Mesendoderm (in vitro differentiated cells): ENCODE measurements around the gene C19orf38.

ENCODE experiments used
- DNase-seq: peaks from one replicate; pipeline ENCODE4 v3.0.0; 2013
- H2AK5ac ChIP-seq: 2 replicates; pipeline ENCODE4 v1.6.1; 2013; ENCODE audit warnings: low read length, inconsistent platforms
- H2BK120ac ChIP-seq: 2 replicates; pipeline ENCODE4 v1.6.1; 2013; ENCODE audit warnings: low read depth, mild to moderate bottlenecking, low read length, moderate library complexity, mixed read lengths
- H2BK15ac ChIP-seq: replicated peaks from 2 replicates; pipeline ENCODE4 v1.6.1; 2013; ENCODE audit warnings: low read depth, mild to moderate bottlenecking, moderate library complexity
- H2BK5ac ChIP-seq: 2 replicates; pipeline ENCODE4 v1.6.1; 2013; ENCODE audit warnings: low read length, inconsistent platforms
- H3K18ac ChIP-seq: 2 replicates; pipeline ENCODE4 v1.6.1; 2013; ENCODE audit warnings: mild to moderate bottlenecking, low read length, mixed read lengths
- H3K23ac ChIP-seq: one replicate; pipeline ENCODE4 v1.6.1; 2013; ENCODE audit warnings: low read length
- H3K27ac ChIP-seq: 2 replicates; pipeline ENCODE4 v1.5.1; 2013; ENCODE audit warnings: low read depth, mild to moderate bottlenecking, inconsistent platforms, low read length, moderate library complexity
- H3K27me3 ChIP-seq: 2 replicates; pipeline ENCODE4 v1.6.1; 2013; ENCODE audit warnings: low read length, control low read depth, mild to moderate bottlenecking, inconsistent platforms; ENCODE audit not compliant: insufficient read depth, poor library complexity
- H3K36me3 ChIP-seq: 2 replicates; pipeline ENCODE4 v1.6.1; 2013; ENCODE audit warnings: low read length, inconsistent platforms; ENCODE audit not compliant: control insufficient read depth, insufficient read depth
- H3K4ac ChIP-seq: one replicate; pipeline ENCODE4 v1.6.1; 2013; ENCODE audit warnings: low read depth, mild to moderate bottlenecking, low read length, moderate library complexity
- H3K4me1 ChIP-seq: 2 replicates; pipeline ENCODE4 v1.6.1; 2013; ENCODE audit warnings: low read depth, low read length, inconsistent platforms; ENCODE audit not compliant: control insufficient read depth
- H3K4me2 ChIP-seq: 2 replicates; pipeline ENCODE4 v1.6.1; 2013; ENCODE audit warnings: low read length
- H3K4me3 ChIP-seq: 2 replicates; pipeline ENCODE4 v1.5.1; 2013; ENCODE audit warnings: mild to moderate bottlenecking, low read length
- H3K56ac ChIP-seq: one replicate; pipeline ENCODE4 v1.6.1; 2013; ENCODE audit warnings: low read length
- H3K79me1 ChIP-seq: 2 replicates; pipeline ENCODE4 v1.6.1; 2013; ENCODE audit warnings: low read length, inconsistent platforms
- H3K79me2 ChIP-seq: 2 replicates; pipeline ENCODE4 v1.6.1; 2013; ENCODE audit warnings: mild to moderate bottlenecking, low read length; ENCODE audit not compliant: control insufficient read depth, insufficient read depth
- H3K9ac ChIP-seq: 2 replicates; pipeline ENCODE4 v1.6.1; 2013; ENCODE audit warnings: low read length, inconsistent platforms
- H4K5ac ChIP-seq: one replicate; pipeline ENCODE4 v1.6.1; 2013; ENCODE audit warnings: low read length
- H4K8ac ChIP-seq: one replicate; pipeline ENCODE4 v1.6.1; 2013; ENCODE audit warnings: low read depth, mild to moderate bottlenecking, control low read depth, low read length, moderate library complexity
- WGBS: extraction: QIAGEN DNeasy Blood & Tissue Kit; methylation state at CpG from one replicate; pipeline ENCODE4 v1.1.7; 2013; ENCODE audit warnings: low lambda C conversion rate, missing lambda C conversion rate; ENCODE audit not compliant: insufficient coverage; ENCODE audit errors: extremely low coverage; 5-methylcytosine and 5-hydroxymethylcytosine counted together

C19orf38 gene

GRCh38 chr19:10826846-10827245 is 21.4 kb upstream of the C19orf38 start:
- no peak overlapping the region for H4K5ac ChIP-seq
- no peak overlapping the region for H3K4ac ChIP-seq
- no peaks in the 10 kb centered on the region for H3K79me2 ChIP-seq
- no peaks in the 10 kb centered on the region for H3K79me1 ChIP-seq
- no peak for DNase-seq
- WGBS: no CpG with 5 or more reads among the region's 6 CpGs
- no peak overlapping the region for H2BK15ac ChIP-seq
- no peak overlapping the region for H2BK120ac ChIP-seq
- no peak overlapping the region for H3K23ac ChIP-seq
- H3K36me3 ChIP-seq: peaks cover 7% of the 10 kb centered on the region
- no peak overlapping the region for H2AK5ac ChIP-seq
- H3K27ac ChIP-seq: no peak overlapping the region
- H3K27me3 ChIP-seq: no peaks in the 10 kb centered on the region
- no peak overlapping the region for H3K4me2 ChIP-seq
- H3K9ac ChIP-seq: no peak overlapping the region
- H3K56ac ChIP-seq: no peak overlapping the region
- no peak overlapping the region for H3K18ac ChIP-seq
- H3K4me3 ChIP-seq: no peak overlapping the region
- H4K8ac ChIP-seq: no peak overlapping the region
- no peaks in the 10 kb centered on the region for H3K4me1 ChIP-seq
- no peak overlapping the region for H2BK5ac ChIP-seq

- Histone ChIP-seq H3K36me3 (peaks cover 9% of the 10 kb centered on the region), H3K4me1 (no peaks in the 10 kb centered on the region), H2AK5ac (no peak overlapping the region), H3K56ac (no peak overlapping the region), H3K4me3 (no peak overlapping the region), H4K8ac (no peak overlapping the region), H3K27ac (no peak overlapping the region), H3K4me2 (no peak overlapping the region), H3K23ac (no peak overlapping the region), H3K9ac (no peak overlapping the region), H3K79me1 (no peaks in the 10 kb centered on the region), H2BK15ac (no peak overlapping the region), H4K5ac (no peak overlapping the region), H3K18ac (no peak overlapping the region), H3K4ac (no peak overlapping the region), H2BK5ac (no peak overlapping the region), H3K27me3 (no peaks in the 10 kb centered on the region), H2BK120ac (no peak overlapping the region), H3K79me2 (no peaks in the 10 kb centered on the region)
- peak; percentile 34 for DNase-seq
- no CpG with 5 or more reads among the region's 26 CpGs for WGBS
Measured at GRCh38 chr19:10828981-10829821, 19.0 kb upstream of the C19orf38 start.

DNA sequence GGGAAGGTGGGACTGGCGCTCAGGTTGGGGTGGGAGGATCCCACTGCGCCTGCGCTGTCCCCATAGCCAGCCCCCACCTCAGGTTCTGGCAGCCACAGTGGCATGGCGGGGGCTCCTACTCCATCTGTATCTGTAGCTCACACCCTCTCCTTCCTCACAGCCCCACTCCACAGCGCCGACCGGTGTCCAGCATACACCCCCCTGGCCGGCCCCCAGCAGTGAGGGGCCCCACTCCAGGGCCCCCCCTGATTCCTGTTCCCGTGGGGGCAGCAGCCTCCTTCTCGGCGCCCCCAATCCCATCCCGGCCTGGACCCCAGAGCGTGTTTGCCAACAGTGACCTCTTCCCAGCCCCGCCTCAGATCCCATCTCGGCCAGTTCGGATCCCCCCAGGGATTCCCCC is 18.2 kb upstream of the C19orf38 start:
- Histone ChIP-seq H2BK5ac (no peak overlapping the region), H3K4me3 (no peak overlapping the region), H3K4me2 (no peak overlapping the region), H3K27ac (no peak overlapping the region), H4K8ac (no peak overlapping the region), H3K9ac (no peak overlapping the region), H3K56ac (no peak overlapping the region), H3K4ac (no peak overlapping the region), H3K79me2 (no peaks in the 10 kb centered on the region), H2AK5ac (no peak overlapping the region), H3K23ac (no peak overlapping the region), H3K79me1 (no peaks in the 10 kb centered on the region), H3K36me3 (peaks cover 7% of the 10 kb centered on the region), H3K27me3 (no peaks in the 10 kb centered on the region), H3K4me1 (no peaks in the 10 kb centered on the region), H2BK120ac (no peak overlapping the region), H4K5ac (no peak overlapping the region), H3K18ac (no peak overlapping the region), H2BK15ac (no peak overlapping the region)
- no peak for DNase-seq
- no CpG with 5 or more reads among the region's 16 CpGs for WGBS

DNA sequence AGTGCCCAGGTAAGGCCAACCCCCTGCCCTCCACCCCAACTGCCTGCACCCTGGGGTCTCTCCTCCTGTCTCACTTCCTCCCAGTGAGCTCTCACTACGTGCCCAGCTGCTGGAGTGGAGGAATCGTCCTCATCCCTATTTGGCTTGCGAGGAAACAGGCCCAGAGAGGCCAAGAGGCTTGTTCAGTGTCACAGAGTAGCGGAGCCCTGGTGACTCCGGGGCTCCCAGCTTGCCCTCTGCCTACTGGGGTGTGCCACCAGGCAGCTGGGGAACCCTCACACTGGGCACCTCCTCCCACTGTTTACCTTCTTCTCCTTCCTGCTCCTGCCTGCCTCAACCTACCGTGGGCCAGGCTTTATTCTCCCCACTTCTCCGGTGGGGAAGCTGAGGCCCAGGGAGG is 17.8 kb upstream of the C19orf38 start:
- H3K79me2 ChIP-seq: no peaks in the 10 kb centered on the region
- no peaks in the 10 kb centered on the region for H3K4me1 ChIP-seq
- no peak overlapping the region for H3K23ac ChIP-seq
- DNase-seq: no peak
- no peak overlapping the region for H3K4me2 ChIP-seq
- whole genome bisulfite sequencing: no CpG with 5 or more reads among the region's 7 CpGs
- H2AK5ac ChIP-seq: no peak overlapping the region
- H3K36me3 ChIP-seq: peaks cover 7% of the 10 kb centered on the region
- no peaks in the 10 kb centered on the region for H3K27me3 ChIP-seq
- H3K79me1 ChIP-seq: peaks cover 3% of the 10 kb centered on the region
- H2BK120ac ChIP-seq: no peak overlapping the region
- no peak overlapping the region for H3K56ac ChIP-seq
- no peak overlapping the region for H3K18ac ChIP-seq
- no peak overlapping the region for H4K5ac ChIP-seq
- H2BK5ac ChIP-seq: no peak overlapping the region
- H2BK15ac ChIP-seq: no peak overlapping the region
- H3K27ac ChIP-seq: no peak overlapping the region
- H4K8ac ChIP-seq: no peak overlapping the region
- no peak overlapping the region for H3K4me3 ChIP-seq
- H3K4ac ChIP-seq: no peak overlapping the region
- H3K9ac ChIP-seq: no peak overlapping the region

- DNase-seq: no peak
- H4K5ac ChIP-seq: no peak overlapping the region
- peaks cover 3% of the 10 kb centered on the region for H3K79me1 ChIP-seq
- no peak overlapping the region for H3K9ac ChIP-seq
- no peak overlapping the region for H3K23ac ChIP-seq
- no peak overlapping the region for H3K56ac ChIP-seq
- WGBS: no CpG with 5 or more reads among the region's 33 CpGs
- H3K79me2 ChIP-seq: no peaks in the 10 kb centered on the region
- H2AK5ac ChIP-seq: no peak overlapping the region
- no peak overlapping the region for H2BK5ac ChIP-seq
- H3K4me2 ChIP-seq: no peak overlapping the region
- H3K4ac ChIP-seq: no peak overlapping the region
- H3K4me1 ChIP-seq: no peaks in the 10 kb centered on the region
- H2BK15ac ChIP-seq: no peak overlapping the region
- no peaks in the 10 kb centered on the region for H3K27me3 ChIP-seq
- H3K4me3 ChIP-seq: no peak overlapping the region
- no peak overlapping the region for H4K8ac ChIP-seq
- H3K18ac ChIP-seq: no peak overlapping the region
- peaks cover 5% of the 10 kb centered on the region for H3K36me3 ChIP-seq
- H3K27ac ChIP-seq: no peak overlapping the region
- no peak overlapping the region for H2BK120ac ChIP-seq
Measured at GRCh38 chr19:10830931-10831779, 17.1 kb upstream of the C19orf38 start.
